ENCODE results near the gene EME1. TPM values are rescaled to one million over a fixed set of nuclear protein-coding genes. Genes with fewer than 3 reads are reported as not detected.

The EME1 gene
- total and polyA plus RNA-seq, 2 of the 8 experiments (the other 6 are each of a cell fraction or from before 2014, with no cell fraction given): 13.9 to 16.3 TPM

GRCh38 chr17:50394711-50395110, 21.7 kb downstream of the EME1 start:
- Histone ChIP-seq H2BK20ac (ENCODE audit: low read length) (no peak overlapping the region), H4K8ac (ENCODE audit: extremely low read depth, insufficient read depth, low read length) (no peak overlapping the region), H3K4ac (replicated peaks; ENCODE audit: insufficient read length, low read depth, low read length) (no peak overlapping the region), H2BK15ac (ENCODE audit: low read length) (no peak overlapping the region), H3K27ac (ENCODE audit: low read depth, low read length) (no peak overlapping the region), H3K4me3 (ENCODE audit: extremely low read depth in 1 of 4, insufficient read depth in 2 of 4, low read depth in 3 of 4, low read length in 4 of 4) (no peak overlapping the region), H2BK120ac (replicated peaks; ENCODE audit: low read depth, low read length) (no peak overlapping the region), H2BK5ac (ENCODE audit: low read depth, low read length) (no peak overlapping the region), H3K79me2 (ENCODE audit: control insufficient read depth in 1 of 2, insufficient read depth in 2 of 2, low read length in 2 of 2) (peaks cover 0 to 18% of the 10 kb centered on the region in 2 experiments; a peak in 3 of 4 replicates), H3K23me2 (ENCODE audit: low read depth, low read length) (peaks cover 7% of the 10 kb centered on the region; the same call in 1 of the 2 replicates), H2AFZ (ENCODE audit: low read length) (no peak overlapping the region), H3K4me2 (ENCODE audit: insufficient read depth in 1 of 2, low read depth in 2 of 2, low read length in 2 of 2) (no peak overlapping the region), H3K56ac (replicated peaks; ENCODE audit: insufficient read length, low read depth, low read length) (no peak overlapping the region), H3K23ac (ENCODE audit: insufficient read length) (no peak overlapping the region), H4K91ac (replicated peaks; ENCODE audit: insufficient read length, low read length) (no peak overlapping the region), H3K18ac (ENCODE audit: extremely low read depth, low read length) (no peak overlapping the region), H4K20me1 (replicated peaks in 1 of 2; ENCODE audit: control insufficient read depth in 1 of 2, insufficient read depth in 2 of 2, low read length in 2 of 2) (peaks cover 4 to 14% of the 10 kb centered on the region in 2 experiments), H4K5ac (ENCODE audit: insufficient read length, low read depth, low read length) (no peak overlapping the region), H2AK5ac (ENCODE audit: low read depth, low read length) (no peak overlapping the region), H3K9ac (replicated peaks in 1 of 4; ENCODE audit: extremely low read depth in 1 of 4, low read depth in 3 of 4, low read length in 3 of 4) (no peak overlapping the region), H3K4me1 (replicated peaks in 1 of 4; ENCODE audit: control insufficient read depth in 3 of 4, insufficient read depth in 4 of 4, low read length in 3 of 4) (no peaks in the 10 kb centered on the region; a peak in 3 of 7 replicates), H3K14ac (ENCODE audit: insufficient read length) (no peak overlapping the region), H3K27me3 (replicated peaks in 1 of 4; ENCODE audit: control insufficient read depth in 3 of 4, extremely low read depth in 1 of 4, insufficient read depth in 3 of 4, low read length in 3 of 4) (no peaks in the 10 kb centered on the region), H3K79me1 (ENCODE audit: low read depth, low read length) (peaks cover 5% of the 10 kb centered on the region), H2BK12ac (ENCODE audit: low read depth, low read length) (no peak overlapping the region), H3K9me3 (ENCODE audit: insufficient read depth in 2 of 2, low read depth in 1 of 2, low read length in 1 of 2) (peaks cover 0 to 3% of the 10 kb centered on the region in 2 experiments; a peak in 1 of 4 replicates), H3K36me3 (ENCODE audit: control insufficient read depth in 2 of 4, insufficient read depth in 4 of 4, low read length in 3 of 4) (peaks cover 38 to 50% (median 45%) of the 10 kb centered on the region in 4 experiments)
- CTCF ChIA-PET (ENCODE audit: partially characterized antibody): interaction anchor here (1.3 to 5.5 kb wide), 4 partner anchors 9 to 84 kb away, joined by 3 to 87 read pairs (median 40); partner anchors contain the start of genes ACSF2 and RSAD1
- POLR2A ChIA-PET (ENCODE audit: partially characterized antibody): interaction anchor here (1.2 to 27.4 kb wide), 2 partner anchors 10 to 27 kb away, joined by 3 to 313 read pairs; partner anchors contain the start of genes EME1 and MRPL27
- DNase-seq (ENCODE audit: low read depth in 1 of 2, low spot score in 2 of 2): no peak
- no peak for FAIRE-seq
- WGBS, 2 experiments (ENCODE audit: extremely low coverage in 1 of 2, insufficient coverage in 1 of 2, insufficient read length in 1 of 2, insufficient replicate concordance in 2 of 2, low coverage in 1 of 2, low lambda C conversion rate in 2 of 2, missing lambda C conversion rate in 1 of 2): 64% methylated on average over 3 of the region's 3 CpGs; no CpG with 5 or more reads in 1 of the 2 experiments
- TF ChIP-seq KDM1A (IDR thresholded peaks at IDR 0.05; ENCODE audit: borderline replicate concordance, low read length): no peak
- TF ChIP-seq ATF2 (IDR thresholded peaks at IDR 0.05; ENCODE audit: low read length): no peak
- no peak for TF ChIP-seq PHF8 (conservative IDR thresholded peaks at IDR 0.05; ENCODE audit: low read depth, low read length)
- TF ChIP-seq SIRT6 (IDR thresholded peaks at IDR 0.05; ENCODE audit: low read length): no peak
- TF ChIP-seq SUZ12 (IDR thresholded peaks at IDR 0.05; ENCODE audit: low read length): no peak
- no peak for TF ChIP-seq EP300 (IDR thresholded peaks at IDR 0.05; ENCODE audit: borderline replicate concordance in 1 of 2, low read depth in 2 of 2, low read length in 2 of 2)
- no peak for TF ChIP-seq TCF12 (IDR thresholded peaks at IDR 0.05; ENCODE audit: low read depth, low read length)
- TF ChIP-seq CBX8 (IDR thresholded peaks at IDR 0.05; ENCODE audit: borderline replicate concordance, low read depth, low read length): no peak
- TF ChIP-seq BRCA1 (IDR thresholded peaks at IDR 0.05; ENCODE audit: low read depth, low read length): no peak
- TF ChIP-seq BACH1 (IDR thresholded peaks at IDR 0.05; ENCODE audit: low read length): no peak
- TF ChIP-seq USF2 (IDR thresholded peaks at IDR 0.05; ENCODE audit: low read length): no peak

All from H1 (cell line).